H9 (cell line): ENCODE measurements around the gene MICAL3. TPM values are rescaled to one million over a fixed set of nuclear protein-coding genes. Genes with fewer than 3 reads are reported as not detected.

ENCODE experiments used
- DNase-seq: peaks from one replicate; pipeline ENCODE4 v3.0.0-alpha.2; 2017
- H2AFZ ChIP-seq: one replicate; pipeline ENCODE4 v1.6.1; 2013; ENCODE audit warnings: mild to moderate bottlenecking, low read length, control low read depth, moderate library complexity
- H2AK5ac ChIP-seq: 2 replicates; pipeline ENCODE4 v1.6.1; 2013; ENCODE audit warnings: low read length, control low read depth, mixed read lengths; ENCODE audit not compliant: insufficient read length
- H2BK120ac ChIP-seq: one replicate; pipeline ENCODE4 v1.6.1; 2013; ENCODE audit warnings: low read depth, mild to moderate bottlenecking, low read length, control low read depth, inconsistent platforms; ENCODE audit not compliant: poor library complexity, severe bottlenecking
- H2BK12ac ChIP-seq: 2 replicates; pipeline ENCODE4 v1.6.1; 2013; ENCODE audit warnings: low read length, control low read depth, mixed read lengths, low read depth; ENCODE audit not compliant: insufficient read length
- H2BK15ac ChIP-seq: 2 replicates; pipeline ENCODE4 v1.6.1; 2013; ENCODE audit warnings: low read depth, low read length, control low read depth
- H2BK20ac ChIP-seq: one replicate; pipeline ENCODE4 v1.6.1; 2013; ENCODE audit warnings: low read depth, mild to moderate bottlenecking, low read length, control low read depth, inconsistent platforms; ENCODE audit not compliant: poor library complexity, severe bottlenecking
- H2BK5ac ChIP-seq: 2 replicates; pipeline ENCODE4 v1.6.1; 2013; ENCODE audit warnings: low read length, control low read depth, mixed read lengths; ENCODE audit not compliant: insufficient read length
- H3K14ac ChIP-seq: 2 replicates; pipeline ENCODE4 v1.6.1; 2013; ENCODE audit warnings: low read length, control low read depth; ENCODE audit not compliant: insufficient read depth
- H3K18ac ChIP-seq: 2 replicates; pipeline ENCODE4 v1.6.1; 2013; ENCODE audit warnings: low read depth, mild to moderate bottlenecking, mixed read lengths, low read length, control low read depth; ENCODE audit not compliant: insufficient read length
- H3K23ac ChIP-seq: 2 replicates; pipeline ENCODE4 v1.6.1; 2013; ENCODE audit warnings: low read length, control low read depth, mixed read lengths, low read depth; ENCODE audit not compliant: insufficient read length
- H3K23me2 ChIP-seq: 2 replicates; pipeline ENCODE4 v1.6.1; 2013; ENCODE audit warnings: low read depth, mild to moderate bottlenecking, mixed read lengths, low read length, control low read depth; ENCODE audit not compliant: insufficient read length, poor library complexity, severe bottlenecking
- H3K27ac ChIP-seq: 2 replicates; pipeline ENCODE4 v1.5.1; 2013; ENCODE audit warnings: low read length, control low read depth, mixed read lengths, low read depth; ENCODE audit not compliant: insufficient read length
- H3K27me3 ChIP-seq: 2 replicates; pipeline ENCODE4 v1.6.1; 2013; ENCODE audit warnings: low read length, control low read depth, inconsistent platforms; ENCODE audit not compliant: insufficient read depth
- H3K4ac ChIP-seq: 2 replicates; pipeline ENCODE4 v1.6.1; 2013; ENCODE audit warnings: low read depth, mild to moderate bottlenecking, control low read depth, inconsistent platforms, low read length, moderate library complexity
- H3K4me1 ChIP-seq: 2 replicates; pipeline ENCODE4 v1.6.1; 2013; ENCODE audit warnings: low read length, control low read depth, inconsistent platforms; ENCODE audit not compliant: insufficient read depth
- H3K4me2 ChIP-seq: 2 replicates; pipeline ENCODE4 v1.6.1; 2013; ENCODE audit warnings: low read length, control low read depth, mixed read lengths; ENCODE audit not compliant: insufficient read length, insufficient read depth
- H3K56ac ChIP-seq: 2 replicates; pipeline ENCODE4 v1.6.1; 2013; ENCODE audit warnings: low read depth, mild to moderate bottlenecking, mixed read lengths, low read length, control low read depth; ENCODE audit not compliant: insufficient read length
- H3K79me1 ChIP-seq: 2 replicates; pipeline ENCODE4 v1.6.1; 2013; ENCODE audit warnings: low read depth, mild to moderate bottlenecking, moderate library complexity, low read length, control low read depth, inconsistent platforms; ENCODE audit not compliant: insufficient read depth, poor library complexity, severe bottlenecking
- H3K79me2 ChIP-seq: 2 replicates; pipeline ENCODE4 v1.6.1; 2013; ENCODE audit warnings: low read length, control low read depth, inconsistent platforms; ENCODE audit not compliant: insufficient read depth
- H3K9ac ChIP-seq: 2 replicates; pipeline ENCODE4 v1.6.1; 2013; ENCODE audit warnings: low read length, control low read depth, mixed read lengths; ENCODE audit not compliant: insufficient read length; ENCODE audit errors: extremely low read depth
- H3K9me3 ChIP-seq: one replicate; pipeline ENCODE4 v1.6.1; 2013; ENCODE audit warnings: low read depth, low read length, inconsistent platforms; ENCODE audit not compliant: control insufficient read depth
- H3T11ph ChIP-seq: one replicate; pipeline ENCODE4 v1.6.1; 2013; ENCODE audit warnings: mild to moderate bottlenecking, low read length, control low read depth, inconsistent platforms
- H4K20me1 ChIP-seq: one replicate; pipeline ENCODE4 v1.6.1; 2013; ENCODE audit not compliant: control insufficient read depth, insufficient read length, insufficient read depth
- H4K5ac ChIP-seq: 2 replicates; pipeline ENCODE4 v1.6.1; 2013; ENCODE audit warnings: low read depth, mild to moderate bottlenecking, mixed read lengths, low read length, control low read depth; ENCODE audit not compliant: insufficient read length
- H4K8ac ChIP-seq: replicated peaks from 2 replicates; pipeline ENCODE4 v1.6.1; 2013; ENCODE audit warnings: low read length, control low read depth, mixed read lengths, low read depth; ENCODE audit not compliant: insufficient read length
- H4K91ac ChIP-seq: 2 replicates; pipeline ENCODE4 v1.6.1; 2013; ENCODE audit warnings: low read depth, mild to moderate bottlenecking, moderate library complexity, mixed read lengths, low read length, control low read depth; ENCODE audit not compliant: insufficient read length
- H3K27ac Mint-ChIP-seq, 3 experiments: 2 replicates in 2 of 3; 3 replicates in 1 of 3; pipeline ENCODE4 v1.8.0; 2020 to 2021; ENCODE audit warnings: mixed read lengths in 3 of 3, mild to moderate bottlenecking in 1 of 3, moderate library complexity in 1 of 3
- H3K27me3 Mint-ChIP-seq: 2 replicates; pipeline ENCODE4 v1.8.0; 2021; ENCODE audit warnings: low read depth, mild to moderate bottlenecking, moderate library complexity, mixed read lengths
- H3K36me3 Mint-ChIP-seq, 3 experiments: 2 replicates in 2 of 3; 3 replicates in 1 of 3; pipeline ENCODE4 v1.8.0; 2020 to 2021; ENCODE audit warnings: low read depth in 3 of 3, mixed read lengths in 3 of 3; ENCODE audit not compliant: insufficient read depth in 1 of 3
- H3K4me1 Mint-ChIP-seq, 2 experiments: 2 replicates each; pipeline ENCODE4 v1.8.0; 2020; ENCODE audit warnings: mixed read lengths in 2 of 2
- H3K4me3 Mint-ChIP-seq, 2 experiments: 2 replicates in 1 of 2; 3 replicates in 1 of 2; pipeline ENCODE4 v1.8.0; 2020 to 2021; ENCODE audit warnings: mild to moderate bottlenecking in 2 of 2, mixed read lengths in 2 of 2, moderate library complexity in 1 of 2
- H3K9me3 Mint-ChIP-seq, 2 experiments: 2 replicates in 1 of 2; 3 replicates in 1 of 2; pipeline ENCODE4 v1.8.0; 2020; ENCODE audit warnings: mild to moderate bottlenecking in 2 of 2, mixed read lengths in 2 of 2, moderate library complexity in 1 of 2
- WGBS: extraction: QIAGEN DNeasy Blood & Tissue Kit; methylation state at CpG from one replicate; pipeline ENCODE4 v1.1.7; 2013; ENCODE audit warnings: missing lambda C conversion rate, low lambda C conversion rate, mixed read lengths; ENCODE audit not compliant: insufficient read length; ENCODE audit errors: extremely low coverage; 5-methylcytosine and 5-hydroxymethylcytosine counted together
- total RNA-seq: library from RNA; stranded (reverse); gene quantifications from 2 replicates; pipeline ENCODE4 v1.2.1, GENCODE V29; 2021
- TF ChIP-seq, protein P1 (sequence below): fragments of 200-600 bp; sonication (generic); conservative IDR thresholded peaks from 3 replicates; pipeline ENCODE4 v1.8.0; 2021; ENCODE audit warnings: antibody characterized with exemption, mild to moderate bottlenecking

Gene MICAL3
- total RNA-seq, 1 experiment from 2014 or later = 50.2 TPM

DNA sequence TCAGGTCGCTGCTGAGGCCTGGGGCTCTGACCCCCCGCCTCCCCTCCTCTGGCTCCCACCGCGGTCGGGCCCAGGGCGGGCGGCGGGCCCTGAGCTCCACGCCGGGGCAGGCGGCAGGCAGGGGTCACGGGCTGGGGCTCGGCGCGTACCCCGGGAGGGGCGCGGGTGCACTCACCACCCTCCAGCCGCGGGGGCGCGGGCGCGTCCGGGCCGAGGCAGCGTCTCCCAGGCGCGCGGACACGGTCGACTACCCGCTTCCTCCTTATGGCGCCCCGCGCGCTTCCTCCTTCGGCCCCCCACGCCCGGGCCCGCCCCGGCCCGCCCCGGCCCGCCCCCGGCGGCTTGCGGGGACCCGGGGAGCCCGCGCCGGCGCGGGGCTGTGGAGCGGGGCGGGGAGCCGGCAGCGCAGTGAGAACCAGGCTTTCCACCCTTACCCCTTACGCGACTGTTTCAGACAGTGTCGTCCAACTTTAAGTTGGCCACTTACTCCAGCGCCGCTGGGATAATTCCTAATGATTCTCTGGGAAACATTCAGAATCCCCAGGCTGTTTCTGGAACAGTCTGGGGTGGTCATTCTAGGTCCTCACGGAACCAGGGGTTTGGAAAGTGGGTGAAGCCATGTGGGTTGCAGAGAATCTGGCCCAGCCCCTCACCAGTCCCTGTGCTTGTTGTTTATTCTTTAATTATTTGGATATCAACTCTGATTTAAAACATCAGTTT lies 250.0 kb downstream of the MICAL3 start, which contains the start of gene BID:
Gene BID, minus strand, starts transcription at position 264 of the 720 bp plus-strand sequence. CDS start 24,353 bp downstream, outside the sequence.
- H3K4me3 Mint-ChIP-seq = peak within 1 kb of the TSS; percentile 72 to 84
- H3K9me3 Mint-ChIP-seq = no peaks in the 10 kb centered on the region; a peak in 2 of 5 replicates
- no peak within 1 kb of the TSS for H4K91ac ChIP-seq
- H3K23me2 ChIP-seq = peaks cover 11% of the 10 kb centered on the region
- peaks cover 33% of the 10 kb centered on the region for H3K27me3 Mint-ChIP-seq
- H3K27ac Mint-ChIP-seq = peak within 1 kb of the TSS in 2 of 3 experiments; percentile 55 to 70; a peak in 1 of 7 replicates
- H3K4ac ChIP-seq = no peak within 1 kb of the TSS
- H3K4me2 ChIP-seq = peak within 1 kb of the TSS; percentile 65
- H3K4me1 ChIP-seq = peaks cover 5% of the 10 kb centered on the region; the same call in 1 of the 2 replicates
- peak within 1 kb of the TSS; percentile 16 for H3K9ac ChIP-seq
- H2BK120ac ChIP-seq = peak within 1 kb of the TSS; percentile 29
- peaks cover 0 to 4% (median 1%) of the 10 kb centered on the region in 3 experiments; a peak in 2 of 7 replicates for H3K36me3 Mint-ChIP-seq
- peaks cover 2% of the 10 kb centered on the region; the same call in 1 of the 2 replicates for H3K79me2 ChIP-seq
- no peak within 1 kb of the TSS for H2AFZ ChIP-seq
- no peak within 1 kb of the TSS for H2BK5ac ChIP-seq
- no peak within 1 kb of the TSS for H3K23ac ChIP-seq
- H3K9me3 ChIP-seq = no peaks in the 10 kb centered on the region
- no peak within 1 kb of the TSS for H3K27ac ChIP-seq
- peak within 1 kb of the TSS; percentile 96 for H3K14ac ChIP-seq
- no peak within 1 kb of the TSS for H4K8ac ChIP-seq
- no peak within 1 kb of the TSS for H3K56ac ChIP-seq
- no peaks in the 10 kb centered on the region for H3K27me3 ChIP-seq
- H3K4me1 Mint-ChIP-seq = peaks cover 20 to 26% of the 10 kb centered on the region in 2 experiments
- TF ChIP-seq, protein P1, sequence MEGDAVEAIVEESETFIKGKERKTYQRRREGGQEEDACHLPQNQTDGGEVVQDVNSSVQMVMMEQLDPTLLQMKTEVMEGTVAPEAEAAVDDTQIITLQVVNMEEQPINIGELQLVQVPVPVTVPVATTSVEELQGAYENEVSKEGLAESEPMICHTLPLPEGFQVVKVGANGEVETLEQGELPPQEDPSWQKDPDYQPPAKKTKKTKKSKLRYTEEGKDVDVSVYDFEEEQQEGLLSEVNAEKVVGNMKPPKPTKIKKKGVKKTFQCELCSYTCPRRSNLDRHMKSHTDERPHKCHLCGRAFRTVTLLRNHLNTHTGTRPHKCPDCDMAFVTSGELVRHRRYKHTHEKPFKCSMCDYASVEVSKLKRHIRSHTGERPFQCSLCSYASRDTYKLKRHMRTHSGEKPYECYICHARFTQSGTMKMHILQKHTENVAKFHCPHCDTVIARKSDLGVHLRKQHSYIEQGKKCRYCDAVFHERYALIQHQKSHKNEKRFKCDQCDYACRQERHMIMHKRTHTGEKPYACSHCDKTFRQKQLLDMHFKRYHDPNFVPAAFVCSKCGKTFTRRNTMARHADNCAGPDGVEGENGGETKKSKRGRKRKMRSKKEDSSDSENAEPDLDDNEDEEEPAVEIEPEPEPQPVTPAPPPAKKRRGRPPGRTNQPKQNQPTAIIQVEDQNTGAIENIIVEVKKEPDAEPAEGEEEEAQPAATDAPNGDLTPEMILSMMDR = no peak
- no peaks in the 10 kb centered on the region for H3K79me1 ChIP-seq
- no peaks in the 10 kb centered on the region for H4K20me1 ChIP-seq
- H2BK12ac ChIP-seq = no peak within 1 kb of the TSS
- WGBS = no CpG with 5 or more reads among the region's 64 CpGs
- H4K5ac ChIP-seq = no peak within 1 kb of the TSS
- H2BK15ac ChIP-seq = no peak within 1 kb of the TSS
- no peak within 1 kb of the TSS for H2BK20ac ChIP-seq
- H3T11ph ChIP-seq = no peak within 1 kb of the TSS
- DNase-seq = no peak
- no peak within 1 kb of the TSS for H3K18ac ChIP-seq
- no peak within 1 kb of the TSS for H2AK5ac ChIP-seq
